Measurements from ENCODE around the gene ABI3BP. TPM values are rescaled to one million over a fixed set of nuclear protein-coding genes. Genes with fewer than 3 reads are reported as not detected.

The ABI3BP gene
- total RNA-seq, 1 experiment from 2014 or later: 5.2 TPM

GRCh38 chr3:100927775-100928174 is 65.4 kb downstream of the ABI3BP start:
- intact Hi-C loops (cut with micrococcal nuclease; ENCODE audit: unreplicated experiment): no loop called here
- Mint-ChIP-seq H3K27ac (ENCODE audit: unreplicated experiment) (no peak overlapping the region), H3K4me3 (ENCODE audit: low read depth, unreplicated experiment) (no peak overlapping the region), H3K4me1 (ENCODE audit: low read depth, unreplicated experiment) (no peaks in the 10 kb centered on the region), H3K27me3 (ENCODE audit: unreplicated experiment) (no peaks in the 10 kb centered on the region), H3K9me3 (ENCODE audit: low read depth, unreplicated experiment) (no peaks in the 10 kb centered on the region), H3K36me3 (ENCODE audit: insufficient read depth, unreplicated experiment) (no peaks in the 10 kb centered on the region)
- no peak for TF ChIP-seq CTCF (IDR thresholded peaks at IDR 0.05; ENCODE audit: unreplicated experiment)
- DNase-seq: no peak
- no TSS peak for BruUV-seq (replicated peaks)
- CTCF ChIA-PET: no interaction called here

- Mint-ChIP-seq H3K9me3 (ENCODE audit: low read depth, unreplicated experiment) (no peaks in the 10 kb centered on the region), H3K36me3 (ENCODE audit: insufficient read depth, unreplicated experiment) (no peaks in the 10 kb centered on the region), H3K4me1 (ENCODE audit: low read depth, unreplicated experiment) (no peaks in the 10 kb centered on the region), H3K27ac (ENCODE audit: unreplicated experiment) (no peak overlapping the region), H3K4me3 (ENCODE audit: low read depth, unreplicated experiment) (no peak overlapping the region), H3K27me3 (ENCODE audit: unreplicated experiment) (no peaks in the 10 kb centered on the region)
- no peak for TF ChIP-seq CTCF (IDR thresholded peaks at IDR 0.05; ENCODE audit: unreplicated experiment)
- intact Hi-C loops (cut with micrococcal nuclease; ENCODE audit: unreplicated experiment): no loop called here
- CTCF ChIA-PET: no interaction called here
- no TSS peak for BruUV-seq (replicated peaks)
- no peak for DNase-seq
Observed at GRCh38 chr3:100915706-100916495, 77.3 kb downstream of the ABI3BP start.

- Mint-ChIP-seq H3K27ac (ENCODE audit: unreplicated experiment) (no peak overlapping the region), H3K27me3 (ENCODE audit: unreplicated experiment) (no peaks in the 10 kb centered on the region), H3K4me1 (ENCODE audit: low read depth, unreplicated experiment) (no peaks in the 10 kb centered on the region), H3K9me3 (ENCODE audit: low read depth, unreplicated experiment) (peaks cover under 1% of the 10 kb centered on the region), H3K36me3 (ENCODE audit: insufficient read depth, unreplicated experiment) (no peaks in the 10 kb centered on the region), H3K4me3 (ENCODE audit: low read depth, unreplicated experiment) (no peak overlapping the region)
- BruUV-seq (replicated peaks): no TSS peak
- CTCF ChIA-PET: no interaction called here
- TF ChIP-seq CTCF (IDR thresholded peaks at IDR 0.05; ENCODE audit: unreplicated experiment): no peak
- no peak for DNase-seq
- intact Hi-C loops (cut with micrococcal nuclease; ENCODE audit: unreplicated experiment): no loop called here
Observed at GRCh38 chr3:100913870-100914648, 79.2 kb downstream of the ABI3BP start.

- Mint-ChIP-seq H3K27ac (ENCODE audit: unreplicated experiment) (no peak overlapping the region), H3K36me3 (ENCODE audit: insufficient read depth, unreplicated experiment) (no peaks in the 10 kb centered on the region), H3K4me1 (ENCODE audit: low read depth, unreplicated experiment) (no peaks in the 10 kb centered on the region), H3K4me3 (ENCODE audit: low read depth, unreplicated experiment) (no peak overlapping the region), H3K27me3 (ENCODE audit: unreplicated experiment) (no peaks in the 10 kb centered on the region), H3K9me3 (ENCODE audit: low read depth, unreplicated experiment) (peaks cover 3% of the 10 kb centered on the region)
- TF ChIP-seq CTCF (IDR thresholded peaks at IDR 0.05; ENCODE audit: unreplicated experiment): no peak
- intact Hi-C loops (cut with micrococcal nuclease; ENCODE audit: unreplicated experiment): no loop called here
- CTCF ChIA-PET: no interaction called here
- BruUV-seq (replicated peaks): no TSS peak
- DNase-seq: no peak
Observed at GRCh38 chr3:100912976-100913545, 80.2 kb downstream of the ABI3BP start.

Measured in Calu3 (cell line).